Esophagus muscularis mucosa (tissue), 3 donors: Measurements from ENCODE around the gene CUL5.

Experiments used
- CTCF ChIP-seq, 3 experiments: fragments of 200-600 bp in 2 of 3; fragments of 450-650 bp in 1 of 3; sonication (generic) in 2 of 3; IDR thresholded peaks; one replicate each; pipeline ENCODE4 v1.5.1; 2017 to 2019; ENCODE audit warnings: antibody characterized with exemption in 3 of 3, mild to moderate bottlenecking in 2 of 3, moderate library complexity in 1 of 3
- POLR2A ChIP-seq: fragments of 450-650 bp; IDR thresholded peaks from one replicate; pipeline ENCODE4 v1.6.1; 2017; ENCODE audit warnings: antibody characterized with exemption, moderate library complexity, mild to moderate bottlenecking, low read depth

- TF ChIP-seq CTCF (IDR thresholded peaks at IDR 0.05) (no peak), POLR2A (no peak)
Observed at GRCh38 chr11:108084811-108085210, 76.1 kb downstream of the CUL5 start.
